CD4-positive, alpha-beta T cell (primary cell): Measurements from ENCODE around the gene CLCN1. TPM values are rescaled to one million over a fixed set of nuclear protein-coding genes. Genes with fewer than 3 reads are reported as not detected.

ENCODE experiments used
- ATAC-seq: fragments of 200-7000 bp; cut with Tn5 transposase; one replicate; pipeline ENCODE4 v1.10.0; 2022; ENCODE audit warnings: mild to moderate bottlenecking; ENCODE audit not compliant: poor library complexity
- CTCF ChIA-PET: fragments of 350-600 bp; sonication (Branson Sonifier 250); formaldehyde crosslinking; loops from one replicate; lab custom pipeline; 2021; ENCODE audit warnings: antibody characterized with exemption, inconsistent platforms; lab: Charles Lee
- POLR2A ChIA-PET: fragments of 350-600 bp; sonication (Branson Sonifier 250); formaldehyde crosslinking; loops from one replicate; lab custom pipeline; 2021; ENCODE audit warnings: antibody characterized with exemption, inconsistent platforms; lab: Charles Lee
- DNase-seq, 14 experiments: peaks; one replicate each; pipeline ENCODE4 v3.0.0-alpha.2; 2013 to 2020; ENCODE audit warnings: mixed read lengths in 2 of 14
- H3K27ac ChIP-seq, 2 donors: one replicate each; pipeline versions ENCODE4 v1.5.1 to v1.7.0; 2013; ENCODE audit warnings: low read length in 2 of 2, low read depth in 1 of 2, mild to moderate bottlenecking in 1 of 2
- H3K27me3 ChIP-seq, 2 experiments: 1 replicate in 1 of 2; 2 replicates in 1 of 2; pipeline versions ENCODE4 v1.6.1 to v1.7.0; 2013; ENCODE audit warnings: low read length in 2 of 2, control low read depth in 1 of 2, mild to moderate bottlenecking in 1 of 2, moderate library complexity in 1 of 2; ENCODE audit not compliant: insufficient read depth in 2 of 2, control insufficient read depth in 1 of 2
- H3K36me3 ChIP-seq: one replicate; pipeline ENCODE4 v1.6.1; 2013; ENCODE audit warnings: low read length, control low read depth; ENCODE audit not compliant: insufficient read depth
- H3K4me1 ChIP-seq: one replicate; pipeline ENCODE4 v1.6.1; 2013; ENCODE audit warnings: low read length, control low read depth; ENCODE audit not compliant: insufficient read depth
- H3K4me3 ChIP-seq: one replicate; pipeline ENCODE4 v1.5.1; 2013; ENCODE audit warnings: mild to moderate bottlenecking, low read length, moderate library complexity
- H3K9me3 ChIP-seq, 2 experiments: 1 replicate in 1 of 2; 2 replicates in 1 of 2; pipeline versions ENCODE4 v1.6.1 to v1.7.0; 2013; ENCODE audit warnings: low read length in 2 of 2, mild to moderate bottlenecking in 2 of 2, control low read depth in 1 of 2, moderate library complexity in 1 of 2; ENCODE audit not compliant: control insufficient read depth in 1 of 2, insufficient read depth in 1 of 2
- H3K27ac Mint-ChIP-seq: one replicate; pipeline ENCODE4 v1.8.0; 2020; ENCODE audit warnings: mixed read lengths
- H3K27me3 Mint-ChIP-seq: one replicate; pipeline ENCODE4 v1.8.0; 2021; ENCODE audit warnings: mixed read lengths
- H3K36me3 Mint-ChIP-seq: one replicate; pipeline ENCODE4 v1.8.0; 2021; ENCODE audit warnings: low read depth, mixed read lengths
- H3K4me1 Mint-ChIP-seq: one replicate; pipeline ENCODE4 v1.8.0; 2021; ENCODE audit warnings: low read depth, mixed read lengths
- H3K4me3 Mint-ChIP-seq: one replicate; pipeline ENCODE4 v1.8.0; 2020; ENCODE audit warnings: mild to moderate bottlenecking, mixed read lengths
- H3K9me3 Mint-ChIP-seq: one replicate; pipeline ENCODE4 v1.8.0; 2020; ENCODE audit warnings: mixed read lengths
- CTCF ChIP-seq: fragments of 200-600 bp; IDR thresholded peaks from one replicate; pipeline ENCODE4 v1.8.0; 2022; ENCODE audit warnings: antibody characterized with exemption, mild to moderate bottlenecking
- intact Hi-C, 2 experiments: fragments of 100-400 bp; cut with DNase I in 1 of 2; cut with micrococcal nuclease in 1 of 2; formaldehyde crosslinking; loops; one replicate each; pipeline versions ENCODE4 v1.15.1 to v1.9.0; 2023 to 2025; cut with DNase I, micrococcal nuclease
- total RNA-seq, 174 experiments: library from RNA in 2 of 174; stranded (reverse) in 2 of 174; gene quantifications; one replicate each; pipeline ENCODE4 v1.2.3 and lab custom pipeline; 2021 to 2026

The CLCN1 gene
- total RNA-seq, 2 experiments from 2014 or later = not detected

GRCh38 chr7:143283381-143283780, 32.5 kb upstream of the CLCN1 start:
- ATAC-seq (no peak), DNase-seq (no peak)
- Mint-ChIP-seq H3K27me3 (no peaks in the 10 kb centered on the region), H3K27ac (peak overlapping the region; percentile 2), H3K36me3 (peaks cover 4% of the 10 kb centered on the region), H3K4me1 (peaks cover 59% of the 10 kb centered on the region), H3K4me3 (peak overlapping the region; percentile 36), H3K9me3 (no peaks in the 10 kb centered on the region)
- ChIA-PET CTCF (interaction anchor here (1.0 to 1.8 kb wide), 4 partner anchors 16 to 43 kb away, joined by 3 to 5 read pairs (median 5); no protein-coding TSS in a partner anchor), POLR2A (interaction anchor here (0.6 kb wide), 1 partner anchor 23 kb away, joined by 5 read pairs; no protein-coding TSS in a partner anchor)
- Histone ChIP-seq H3K36me3 (no peaks in the 10 kb centered on the region), H3K27ac (no peak overlapping the region), H3K9me3 (no peaks in the 10 kb centered on the region), H3K4me1 (peaks cover 39% of the 10 kb centered on the region), H3K4me3 (no peak overlapping the region), H3K27me3 (no peaks in the 10 kb centered on the region)
- intact Hi-C loops = loop anchor here in 1 of 2 experiments (10.0 kb wide), 1 partner anchor 429 kb away; the partner anchor contains the start of gene EPHB6
- no peak for TF ChIP-seq CTCF

GRCh38 chr7:143284591-143285469, 31.1 kb upstream of the CLCN1 start, which contains the start of gene TMEM139:
TSS of gene TMEM139 (plus strand) at chr7:143284958. CDS start at chr7:143285958, 1,000 bp downstream.
- H3K27me3 ChIP-seq = no peaks in the 10 kb centered on the region
- no peak for TF ChIP-seq CTCF
- H3K4me3 ChIP-seq = no peak within 1 kb of the TSS
- intact Hi-C loops = loop anchor here in 1 of 2 experiments (2.0 to 10.0 kb wide), 3 partner anchors 20 to 430 kb away; partner anchors contain the start of genes EPHA1 and EPHB6
- no peaks in the 10 kb centered on the region for H3K9me3 ChIP-seq
- H3K4me3 Mint-ChIP-seq = peak within 1 kb of the TSS; percentile 40
- no peak within 1 kb of the TSS for H3K27ac Mint-ChIP-seq
- no peak within 1 kb of the TSS for H3K27ac ChIP-seq
- no peaks in the 10 kb centered on the region for H3K36me3 ChIP-seq
- DNase-seq (no peak), ATAC-seq (no peak)
- H3K4me1 ChIP-seq = peaks cover 38% of the 10 kb centered on the region
- H3K4me1 Mint-ChIP-seq = peaks cover 61% of the 10 kb centered on the region
- CTCF ChIA-PET = interaction anchor here (1.0 kb wide), 1 partner anchor 44 kb away, joined by 3 read pairs; no protein-coding TSS in a partner anchor
- no peaks in the 10 kb centered on the region for H3K27me3 Mint-ChIP-seq
- H3K36me3 Mint-ChIP-seq = peaks cover 19% of the 10 kb centered on the region
- H3K9me3 Mint-ChIP-seq = no peaks in the 10 kb centered on the region
- POLR2A ChIA-PET = interaction anchor here (3.6 kb wide), 1 partner anchor 21 kb away, joined by 32 read pairs; the partner anchor contains the start of gene GSTK1

GRCh38 chr7:143285470-143285778, 30.5 kb upstream of the CLCN1 start:
- no peaks in the 10 kb centered on the region for H3K27me3 ChIP-seq
- Mint-ChIP-seq H3K27ac (no peak overlapping the region), H3K4me3 (peak overlapping the region; percentile 11), H3K36me3 (peaks cover 19% of the 10 kb centered on the region), H3K9me3 (no peaks in the 10 kb centered on the region), H3K27me3 (no peaks in the 10 kb centered on the region), H3K4me1 (peaks cover 61% of the 10 kb centered on the region)
- DNase-seq (no peak), ATAC-seq (no peak)
- intact Hi-C loops = loop anchor here in 1 of 2 experiments (2.0 to 10.0 kb wide), 3 partner anchors 21 to 431 kb away; partner anchors contain the start of genes EPHA1 and EPHB6
- no peak overlapping the region for H3K27ac ChIP-seq
- H3K9me3 ChIP-seq = no peaks in the 10 kb centered on the region
- CTCF ChIA-PET = interaction anchor here (0.6 to 1.0 kb wide), 2 partner anchors 45 to 227 kb away, joined by 3 to 5 read pairs; no protein-coding TSS in a partner anchor
- POLR2A ChIA-PET = interaction anchor here (3.6 kb wide), 1 partner anchor 21 kb away, joined by 32 read pairs; the partner anchor contains the start of gene GSTK1
- peaks cover 3% of the 10 kb centered on the region for H3K36me3 ChIP-seq
- no peak overlapping the region for H3K4me3 ChIP-seq
- H3K4me1 ChIP-seq = peaks cover 40% of the 10 kb centered on the region
- TF ChIP-seq CTCF = no peak
